Activated CD4-positive, alpha-beta T cell treated with anti-CD3 and anti-CD28 coated beads, Interleukin-2, amount 10 ng/mL, durations not matched to agents 7 days and 5 days (primary cell): ENCODE measurements around the gene PRUNE1. TPM values are rescaled to one million over a fixed set of nuclear protein-coding genes. Genes with fewer than 3 reads are reported as not detected.

Source experiments
- CTCF ChIA-PET: fragments of 350-600 bp; sonication (Branson Sonifier 250); formaldehyde crosslinking; loops from one replicate; lab custom pipeline; 2021; ENCODE audit warnings: antibody characterized with exemption; lab: Charles Lee
- POLR2A ChIA-PET: fragments of 350-600 bp; sonication (Branson Sonifier 250); formaldehyde crosslinking; loops from one replicate; lab custom pipeline; 2021; ENCODE audit warnings: antibody characterized with exemption; lab: Charles Lee
- DNase-seq: peaks from one replicate; pipeline ENCODE4 v3.0.0-alpha.2; 2020
- H3K27ac Mint-ChIP-seq: one replicate; pipeline ENCODE4 v1.8.0; 2021; ENCODE audit warnings: mild to moderate bottlenecking, moderate library complexity, mixed read lengths
- H3K27me3 Mint-ChIP-seq: one replicate; pipeline ENCODE4 v1.8.0; 2021; ENCODE audit warnings: mixed read lengths
- H3K36me3 Mint-ChIP-seq: one replicate; pipeline ENCODE4 v1.8.0; 2021; ENCODE audit warnings: low read depth, mixed read lengths
- H3K4me1 Mint-ChIP-seq: one replicate; pipeline ENCODE4 v1.8.0; 2021; ENCODE audit warnings: mixed read lengths
- H3K4me3 Mint-ChIP-seq: one replicate; pipeline ENCODE4 v1.8.0; 2021; ENCODE audit warnings: mild to moderate bottlenecking, moderate library complexity, mixed read lengths
- H3K9me3 Mint-ChIP-seq: one replicate; pipeline ENCODE4 v1.8.0; 2021; ENCODE audit warnings: mixed read lengths
- total RNA-seq, 2 experiments: library from RNA; stranded (reverse); gene quantifications; one replicate each; pipeline ENCODE4 v1.2.3, GENCODE V29; 2021

Gene PRUNE1
- total RNA-seq, 2 experiments from 2014 or later = 18.8 to 19.1 TPM

GRCh38 chr1:150981805-150982712 is 26.2 kb upstream of the PRUNE1 start, which contains the start of gene ANXA9:
ANXA9 (plus strand) TSS chr1:150982292; CDS start chr1:150983106, 814 bp downstream.
- DNase-seq = no peak
- H3K36me3 Mint-ChIP-seq = no peaks in the 10 kb centered on the region
- ChIA-PET CTCF (interaction anchor here (0.6 to 7.9 kb wide), 9 partner anchors 9 to 583 kb away, joined by 3 to 61 read pairs (median 4); partner anchors contain the start of gene MINDY1), POLR2A (interaction anchor here (1.1 kb wide), 1 partner anchor 14 kb away, joined by 6 read pairs; no protein-coding TSS in a partner anchor)
- no peaks in the 10 kb centered on the region for H3K9me3 Mint-ChIP-seq
- no peaks in the 10 kb centered on the region for H3K27me3 Mint-ChIP-seq
- peaks cover 27% of the 10 kb centered on the region for H3K4me1 Mint-ChIP-seq
- H3K27ac Mint-ChIP-seq = peak within 1 kb of the TSS; percentile 36
- no peak within 1 kb of the TSS for H3K4me3 Mint-ChIP-seq

DNA sequence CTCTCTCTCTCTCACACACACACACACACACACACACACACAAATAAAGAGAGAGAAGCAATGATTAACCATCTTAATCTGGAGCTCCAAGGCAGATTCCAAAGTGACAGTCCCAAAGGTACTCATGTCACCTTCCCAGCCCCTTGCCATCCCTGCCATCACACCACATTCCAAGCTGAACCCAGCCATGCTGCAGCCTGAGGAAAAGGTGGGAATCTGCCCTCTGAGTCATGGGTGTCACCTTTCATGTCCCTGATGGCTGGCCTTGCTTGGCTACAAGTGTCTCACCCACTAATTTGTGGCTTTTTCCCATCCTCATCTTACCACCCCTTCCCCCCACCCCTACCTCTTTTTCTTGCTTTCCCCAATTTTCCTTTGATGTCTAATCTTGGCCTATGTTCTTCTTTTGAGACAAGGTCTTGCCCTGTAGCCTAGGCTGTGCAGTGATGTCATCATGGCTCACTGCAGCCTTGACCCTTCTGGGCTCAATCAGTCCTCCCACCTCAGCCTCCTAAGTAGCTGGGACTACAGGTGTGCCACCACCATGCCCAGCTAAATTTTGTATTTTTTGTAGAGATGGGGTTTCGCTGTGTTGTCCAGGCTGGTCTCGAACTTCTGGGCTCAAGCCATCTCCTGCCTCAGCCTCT is 22.9 kb upstream of the PRUNE1 start:
- POLR2A ChIA-PET = no interaction called here
- H3K4me3 Mint-ChIP-seq = no peak overlapping the region
- no peaks in the 10 kb centered on the region for H3K36me3 Mint-ChIP-seq
- no peak for DNase-seq
- no peaks in the 10 kb centered on the region for H3K27me3 Mint-ChIP-seq
- no peak overlapping the region for H3K27ac Mint-ChIP-seq
- peaks cover 3% of the 10 kb centered on the region for H3K4me1 Mint-ChIP-seq
- CTCF ChIA-PET = interaction anchor here (0.7 to 3.3 kb wide), 7 partner anchors 10 to 73 kb away, joined by 3 to 19 read pairs (median 3); partner anchors contain the start of gene CERS2
- H3K9me3 Mint-ChIP-seq = no peaks in the 10 kb centered on the region

DNA sequence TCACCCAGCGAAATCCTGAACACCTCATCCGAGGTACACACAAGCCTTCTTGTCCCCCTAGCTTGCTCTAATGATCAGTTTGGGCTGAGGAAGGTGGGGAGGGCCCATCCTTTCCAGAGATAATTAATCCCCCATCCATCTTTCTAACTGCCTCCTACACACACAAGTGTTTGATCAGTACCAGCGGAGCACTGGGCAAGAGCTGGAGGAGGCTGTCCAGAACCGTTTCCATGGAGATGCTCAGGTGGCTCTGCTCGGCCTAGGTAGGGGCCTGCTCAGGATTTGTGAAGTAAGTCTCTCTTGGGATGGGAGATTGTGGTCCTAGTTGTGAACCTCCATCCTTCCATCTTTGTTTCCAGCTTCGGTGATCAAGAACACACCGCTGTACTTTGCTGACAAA is 20.3 kb upstream of the PRUNE1 start:
- no peaks in the 10 kb centered on the region for H3K9me3 Mint-ChIP-seq
- POLR2A ChIA-PET = no interaction called here
- no peak overlapping the region for H3K27ac Mint-ChIP-seq
- no peak for DNase-seq
- peaks cover 3% of the 10 kb centered on the region for H3K4me1 Mint-ChIP-seq
- no peaks in the 10 kb centered on the region for H3K36me3 Mint-ChIP-seq
- CTCF ChIA-PET = interaction anchor here (0.6 to 3.3 kb wide), 2 partner anchors 8 to 84 kb away, joined by 4 to 19 read pairs; no protein-coding TSS in a partner anchor
- no peaks in the 10 kb centered on the region for H3K27me3 Mint-ChIP-seq
- no peak overlapping the region for H3K4me3 Mint-ChIP-seq

DNA sequence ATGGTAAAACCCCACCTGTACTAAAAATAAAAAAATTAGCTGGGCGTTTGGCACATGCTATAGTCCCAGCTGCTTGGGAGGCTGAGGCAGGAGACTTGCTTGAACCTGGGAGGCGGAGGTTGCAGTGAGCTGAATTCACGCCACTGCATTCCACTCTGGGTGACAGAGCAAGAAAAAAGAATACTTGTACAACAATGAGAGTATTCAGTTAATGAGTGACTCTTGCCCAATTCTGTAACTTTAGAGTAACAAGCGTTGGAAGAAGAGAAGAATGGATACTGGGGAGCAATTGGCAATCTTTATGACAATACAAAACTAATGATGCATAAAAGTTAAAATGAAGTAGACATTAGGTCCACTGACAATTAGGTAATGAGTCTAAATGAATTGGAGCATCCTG is 15.6 kb upstream of the PRUNE1 start:
- ChIA-PET CTCF (interaction anchor here (6.9 kb wide), 1 partner anchor 13 kb away, joined by 61 read pairs; the partner anchor contains the start of gene ANXA9), POLR2A (no interaction called here)
- Mint-ChIP-seq H3K9me3 (no peaks in the 10 kb centered on the region), H3K4me3 (no peak overlapping the region), H3K27ac (no peak overlapping the region), H3K4me1 (peaks cover 11% of the 10 kb centered on the region), H3K36me3 (peaks cover 9% of the 10 kb centered on the region), H3K27me3 (no peaks in the 10 kb centered on the region)
- no peak for DNase-seq

DNA sequence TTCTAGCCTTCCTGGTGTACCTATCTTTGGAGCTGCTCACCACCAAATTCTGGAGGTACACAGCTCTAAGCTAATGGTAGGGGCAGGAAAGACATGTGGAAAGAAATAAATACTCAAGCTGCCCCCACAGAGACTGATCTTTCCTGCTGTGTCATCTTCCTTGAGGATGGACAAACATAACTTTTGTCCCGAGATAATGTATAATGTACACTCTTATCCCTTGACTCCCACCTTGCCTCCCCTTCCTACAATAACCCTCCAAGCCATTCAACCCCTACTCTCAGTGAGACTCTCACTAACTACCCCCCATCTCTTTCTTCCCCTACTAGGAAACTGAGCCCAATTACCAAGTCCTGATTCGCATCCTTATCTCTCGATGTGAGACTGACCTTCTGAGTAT is 14.0 kb upstream of the PRUNE1 start:
- H3K36me3 Mint-ChIP-seq = peaks cover 18% of the 10 kb centered on the region
- ChIA-PET CTCF (interaction anchor here (1.6 to 6.9 kb wide), 4 partner anchors 8 to 20 kb away, joined by 4 to 61 read pairs (median 30); partner anchors contain the start of genes ANXA9, CERS2 and MINDY1), POLR2A (no interaction called here)
- H3K27me3 Mint-ChIP-seq = no peaks in the 10 kb centered on the region
- no peak for DNase-seq
- peaks cover 13% of the 10 kb centered on the region for H3K4me1 Mint-ChIP-seq
- no peak overlapping the region for H3K27ac Mint-ChIP-seq
- H3K9me3 Mint-ChIP-seq = no peaks in the 10 kb centered on the region
- H3K4me3 Mint-ChIP-seq = no peak overlapping the region

GRCh38 chr1:150995460-150995859 is 12.8 kb upstream of the PRUNE1 start:
- no peaks in the 10 kb centered on the region for H3K9me3 Mint-ChIP-seq
- no peak overlapping the region for H3K27ac Mint-ChIP-seq
- peaks cover 18% of the 10 kb centered on the region for H3K4me1 Mint-ChIP-seq
- POLR2A ChIA-PET = no interaction called here
- no peak overlapping the region for H3K4me3 Mint-ChIP-seq
- peaks cover 25% of the 10 kb centered on the region for H3K36me3 Mint-ChIP-seq
- no peak for DNase-seq
- H3K27me3 Mint-ChIP-seq = no peaks in the 10 kb centered on the region
- CTCF ChIA-PET = interaction anchor here (0.9 to 6.9 kb wide), 9 partner anchors 9 to 532 kb away, joined by 3 to 61 read pairs (median 4); partner anchors contain the start of genes ANXA9, CERS2 and MINDY1

- peaks cover 21% of the 10 kb centered on the region for H3K4me1 Mint-ChIP-seq
- H3K27me3 Mint-ChIP-seq = no peaks in the 10 kb centered on the region
- peak; percentile 46 for DNase-seq
- no peaks in the 10 kb centered on the region for H3K9me3 Mint-ChIP-seq
- peaks cover 29% of the 10 kb centered on the region for H3K36me3 Mint-ChIP-seq
- ChIA-PET POLR2A (interaction anchor here (0.8 to 1.2 kb wide), 2 partner anchors 14 to 22 kb away, joined by 3 to 6 read pairs; partner anchors contain the start of gene ANXA9), CTCF (interaction anchor here (0.7 to 6.9 kb wide), 12 partner anchors 10 to 532 kb away, joined by 3 to 61 read pairs (median 4); partner anchors contain the start of genes ANXA9 and MINDY1)
- H3K4me3 Mint-ChIP-seq = no peak overlapping the region
- H3K27ac Mint-ChIP-seq = no peak overlapping the region
Observed at GRCh38 chr1:150995896-150996295, 12.4 kb upstream of the PRUNE1 start.

DNA sequence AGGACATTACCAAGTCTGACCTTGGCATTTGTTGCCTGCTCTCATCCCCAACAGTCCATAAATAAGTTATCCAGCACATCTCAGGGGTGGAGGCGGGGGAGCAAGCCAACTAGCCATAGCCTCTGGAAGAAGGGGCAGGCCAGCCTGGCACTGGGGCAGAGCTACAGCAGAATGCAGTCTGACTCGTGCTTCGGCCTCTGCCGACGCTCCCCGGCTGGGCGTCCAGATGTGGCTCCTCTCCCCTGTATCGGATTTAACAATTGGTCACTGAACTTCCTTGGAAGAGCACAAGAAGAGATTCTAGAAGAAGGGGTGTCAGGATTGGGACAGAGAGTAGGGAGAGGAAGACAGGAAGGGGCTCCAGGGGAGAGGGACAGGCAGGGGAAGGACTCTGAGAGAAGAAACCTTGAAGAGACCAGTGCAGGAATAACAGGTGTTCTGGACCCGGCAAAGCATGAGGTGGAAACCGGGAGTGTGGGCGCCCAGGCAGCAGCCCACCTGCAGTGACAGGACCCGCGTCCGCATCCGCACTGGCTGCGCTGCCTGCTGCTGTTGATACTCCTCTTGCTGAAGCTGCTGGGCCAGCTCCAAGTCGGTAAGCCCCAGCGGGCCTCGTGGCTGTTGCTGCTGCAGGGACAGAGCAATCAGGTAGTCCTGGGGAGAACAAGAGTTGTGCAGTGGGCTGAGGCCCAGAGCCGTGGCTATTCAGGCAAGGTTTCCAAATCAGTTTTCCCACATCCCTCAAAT is 10.9 kb upstream of the PRUNE1 start:
- Mint-ChIP-seq H3K4me3 (no peak overlapping the region), H3K27me3 (no peaks in the 10 kb centered on the region), H3K9me3 (no peaks in the 10 kb centered on the region), H3K4me1 (peaks cover 32% of the 10 kb centered on the region), H3K36me3 (peaks cover 42% of the 10 kb centered on the region), H3K27ac (no peak overlapping the region)
- ChIA-PET POLR2A (interaction anchor here (1.2 kb wide), 1 partner anchor 15 kb away, joined by 6 read pairs; the partner anchor contains the start of gene ANXA9), CTCF (interaction anchor here (0.6 to 6.9 kb wide), 8 partner anchors 8 to 741 kb away, joined by 3 to 61 read pairs (median 3); partner anchors contain the start of genes ANXA9 and MINDY1)
- DNase-seq = no peak

DNA sequence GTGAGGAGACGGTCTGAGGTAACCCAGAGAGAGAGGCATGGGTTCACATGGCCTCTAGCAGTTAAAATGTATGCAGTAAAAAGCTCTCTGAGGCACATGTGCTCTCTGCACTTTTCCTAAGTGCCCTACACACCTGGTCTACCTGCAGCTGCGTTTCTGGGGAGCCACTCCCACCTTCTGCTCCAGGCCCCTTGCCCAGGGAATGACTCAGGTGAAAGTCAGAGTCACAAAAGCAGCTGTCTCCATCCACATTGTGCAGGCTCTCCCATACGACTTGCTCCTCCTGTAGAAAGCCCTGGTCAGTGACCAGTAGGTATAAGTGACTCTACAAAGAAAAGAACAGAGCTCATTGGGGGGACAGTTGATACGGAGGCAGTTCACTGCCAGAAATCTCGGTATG is 10.3 kb upstream of the PRUNE1 start:
- H3K27me3 Mint-ChIP-seq = no peaks in the 10 kb centered on the region
- peaks cover 39% of the 10 kb centered on the region for H3K4me1 Mint-ChIP-seq
- ChIA-PET CTCF (interaction anchor here (0.9 to 6.9 kb wide), 3 partner anchors 12 to 742 kb away, joined by 3 to 61 read pairs (median 3); partner anchors contain the start of gene ANXA9), POLR2A (interaction anchor here (0.6 kb wide), 1 partner anchor 57 kb away, joined by 3 read pairs; no protein-coding TSS in a partner anchor)
- H3K4me3 Mint-ChIP-seq = no peak overlapping the region
- H3K9me3 Mint-ChIP-seq = no peaks in the 10 kb centered on the region
- H3K36me3 Mint-ChIP-seq = peaks cover 42% of the 10 kb centered on the region
- DNase-seq = no peak
- no peak overlapping the region for H3K27ac Mint-ChIP-seq

DNA sequence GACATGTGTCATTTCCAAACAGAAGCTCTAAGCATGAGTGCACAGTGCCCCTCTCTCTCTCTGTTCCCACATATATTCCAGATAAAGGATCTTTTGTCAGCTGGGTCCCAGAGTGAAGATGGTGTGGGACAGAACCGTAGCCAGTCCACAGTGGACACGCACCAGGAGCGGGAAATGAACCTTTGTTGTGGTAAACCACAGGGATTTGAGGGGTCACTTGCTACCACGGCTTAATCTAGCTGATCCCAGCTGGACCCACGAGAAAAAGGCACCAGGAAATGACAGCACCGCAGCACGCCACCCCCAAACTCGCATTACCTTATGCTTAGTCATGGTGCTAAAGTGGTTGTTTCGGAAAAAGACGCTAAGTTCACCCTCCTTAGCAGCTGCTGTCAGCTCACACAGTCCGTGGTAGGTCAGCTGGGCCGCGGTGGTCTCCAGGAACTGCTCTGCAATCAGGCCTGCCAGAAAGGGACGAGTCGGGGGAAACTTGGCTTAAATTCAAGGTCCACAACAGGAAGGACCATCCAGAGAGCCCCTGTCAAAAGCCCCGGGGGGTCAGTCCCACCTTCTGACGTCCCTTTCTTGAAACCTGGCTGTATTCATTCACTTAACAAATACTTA is 9.1 kb upstream of the PRUNE1 start:
- H3K36me3 Mint-ChIP-seq = peaks cover 42% of the 10 kb centered on the region
- ChIA-PET CTCF (interaction anchor here (0.5 to 2.1 kb wide), 6 partner anchors 17 to 616 kb away, joined by 3 to 15 read pairs (median 4); partner anchors contain the start of genes ANXA9 and TNFAIP8L2), POLR2A (no interaction called here)
- no peaks in the 10 kb centered on the region for H3K27me3 Mint-ChIP-seq
- no peaks in the 10 kb centered on the region for H3K9me3 Mint-ChIP-seq
- peak overlapping the region; percentile 41 for H3K27ac Mint-ChIP-seq
- H3K4me1 Mint-ChIP-seq = peaks cover 51% of the 10 kb centered on the region
- H3K4me3 Mint-ChIP-seq = no peak overlapping the region
- no peak for DNase-seq

DNA sequence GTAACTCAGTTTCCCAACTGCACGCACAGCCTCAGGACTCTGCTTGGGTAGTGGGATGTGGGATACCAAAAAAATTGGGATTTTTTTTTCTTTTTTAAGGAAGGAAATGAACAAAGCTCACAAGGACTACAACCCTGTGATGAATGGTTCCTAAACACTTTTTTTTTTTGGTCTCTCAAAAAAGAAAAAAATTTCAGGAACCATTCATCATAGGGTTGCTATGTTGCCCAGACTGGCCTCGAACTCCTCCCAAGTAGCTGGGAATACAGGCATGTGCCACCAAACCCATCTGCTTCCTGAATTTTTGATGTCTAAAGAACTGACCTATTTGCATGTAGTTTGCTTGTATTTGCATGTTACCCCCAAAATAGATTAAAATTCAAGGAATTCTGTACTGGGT is 8.3 kb upstream of the PRUNE1 start:
- no peak for DNase-seq
- H3K27me3 Mint-ChIP-seq = no peaks in the 10 kb centered on the region
- CTCF ChIA-PET = interaction anchor here (0.5 to 2.1 kb wide), 7 partner anchors 18 to 617 kb away, joined by 3 to 15 read pairs (median 3); partner anchors contain the start of genes ANXA9 and TNFAIP8L2
- H3K4me1 Mint-ChIP-seq = peaks cover 57% of the 10 kb centered on the region
- H3K4me3 Mint-ChIP-seq = no peak overlapping the region
- H3K36me3 Mint-ChIP-seq = peaks cover 42% of the 10 kb centered on the region
- no peaks in the 10 kb centered on the region for H3K9me3 Mint-ChIP-seq
- POLR2A ChIA-PET = no interaction called here
- H3K27ac Mint-ChIP-seq = no peak overlapping the region
